ENCODE results near the gene GJC2.

The GJC2 gene

DNA sequence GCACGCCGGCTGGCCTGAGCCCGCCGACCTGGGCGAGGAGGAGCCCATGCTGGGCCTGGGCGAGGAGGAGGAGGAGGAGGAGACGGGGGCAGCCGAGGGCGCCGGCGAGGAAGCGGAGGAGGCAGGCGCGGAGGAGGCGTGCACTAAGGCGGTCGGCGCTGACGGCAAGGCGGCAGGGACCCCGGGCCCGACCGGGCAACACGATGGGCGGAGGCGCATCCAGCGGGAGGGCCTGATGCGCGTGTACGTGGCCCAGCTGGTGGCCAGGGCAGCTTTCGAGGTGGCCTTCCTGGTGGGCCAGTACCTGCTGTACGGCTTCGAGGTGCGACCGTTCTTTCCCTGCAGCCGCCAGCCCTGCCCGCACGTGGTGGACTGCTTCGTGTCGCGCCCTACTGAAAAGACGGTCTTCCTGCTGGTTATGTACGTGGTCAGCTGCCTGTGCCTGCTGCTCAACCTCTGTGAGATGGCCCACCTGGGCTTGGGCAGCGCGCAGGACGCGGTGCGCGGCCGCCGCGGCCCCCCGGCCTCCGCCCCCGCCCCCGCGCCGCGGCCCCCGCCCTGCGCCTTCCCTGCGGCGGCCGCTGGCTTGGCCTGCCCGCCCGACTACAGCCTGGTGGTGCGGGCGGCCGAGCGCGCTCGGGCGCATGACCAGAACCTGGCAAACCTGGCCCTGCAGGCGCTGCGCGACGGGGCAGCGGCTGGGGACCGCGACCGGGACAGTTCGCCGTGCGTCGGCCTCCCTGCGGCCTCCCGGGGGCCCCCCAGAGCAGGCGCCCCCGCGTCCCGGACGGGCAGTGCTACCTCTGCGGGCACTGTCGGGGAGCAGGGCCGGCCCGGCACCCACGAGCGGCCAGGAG lies 8.6 kb downstream of the GJC2 start:
- peak; percentile 67 for DNase-seq

DNA sequence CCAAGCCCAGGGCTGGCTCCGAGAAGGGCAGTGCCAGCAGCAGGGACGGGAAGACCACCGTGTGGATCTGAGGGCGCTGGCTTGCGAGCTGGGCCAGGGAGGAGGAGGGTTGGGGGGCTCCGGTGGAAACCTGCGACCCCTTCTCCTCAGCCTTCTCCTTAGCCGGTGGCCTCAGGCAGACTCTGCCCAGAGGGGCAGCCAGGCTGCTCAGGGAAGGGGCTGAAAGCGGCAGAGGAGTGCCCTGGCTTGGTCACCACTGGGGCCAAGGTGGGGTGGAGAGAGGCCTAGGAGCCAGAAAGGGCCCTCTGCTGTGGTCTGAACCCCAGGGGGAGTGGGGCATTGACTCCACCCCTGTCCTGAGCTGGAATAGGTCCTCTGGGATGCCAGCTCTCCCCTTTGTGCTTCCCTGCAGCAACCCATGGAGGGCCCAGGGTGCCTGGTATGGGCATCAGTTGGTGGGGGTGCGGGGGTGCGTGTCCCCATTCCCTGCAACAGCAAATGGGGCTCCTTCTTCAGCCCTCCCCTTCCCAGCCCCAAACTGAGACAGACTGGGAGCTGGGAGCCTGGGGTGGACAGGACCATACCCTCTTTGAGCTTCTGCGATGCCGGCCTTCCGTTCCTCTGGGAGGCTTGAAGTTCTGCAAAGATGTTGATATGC lies 9.4 kb downstream of the GJC2 start:
- no peak for DNase-seq

DNA sequence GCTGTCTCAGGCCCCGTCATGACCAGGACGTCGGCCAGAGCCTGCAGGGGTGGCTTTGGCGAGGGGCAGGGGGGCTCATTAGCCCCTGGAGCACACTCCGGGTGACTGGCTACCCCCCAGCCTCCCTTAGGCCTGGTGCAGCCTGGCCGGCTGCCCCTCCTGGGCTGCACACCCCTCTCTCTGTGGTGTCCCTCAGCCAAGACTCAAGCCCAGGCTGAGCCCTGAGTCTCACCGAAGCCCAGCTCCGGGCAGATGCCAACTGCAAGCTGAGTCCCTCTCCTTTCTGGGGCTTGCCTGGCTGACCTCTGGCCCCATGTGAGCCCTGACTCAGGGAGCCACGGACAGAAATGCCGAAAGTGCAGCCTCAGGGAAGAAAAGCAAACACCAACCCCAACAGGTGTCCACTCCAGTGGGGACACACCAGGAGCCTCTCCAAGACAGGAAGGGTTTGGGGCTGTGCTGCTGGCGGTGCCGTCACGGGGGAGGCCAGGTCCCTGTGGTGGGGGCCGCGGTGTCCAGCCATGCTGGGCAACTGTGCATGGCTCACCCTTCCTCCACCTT lies 10.6 kb downstream of the GJC2 start:
- DNase-seq, result no peak

DNA sequence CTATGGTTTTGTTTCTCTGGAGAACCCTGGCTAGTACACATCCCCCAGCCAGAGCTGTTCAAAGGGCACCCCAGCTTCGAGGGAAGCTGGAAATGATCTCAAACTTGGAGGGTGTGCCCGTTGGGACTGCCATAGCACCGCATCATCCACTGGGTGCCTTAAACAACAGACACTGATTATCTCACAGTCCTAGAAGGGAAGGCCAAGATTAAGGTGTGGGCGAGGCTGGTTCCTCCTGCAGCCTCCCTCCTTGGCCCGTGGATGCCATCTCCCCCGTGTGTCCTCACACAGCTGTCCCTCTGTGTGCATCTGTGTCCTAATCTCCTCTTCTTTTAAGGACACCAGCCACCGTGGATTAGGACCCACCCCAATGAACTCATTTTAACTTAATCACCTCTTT lies 11.6 kb downstream of the GJC2 start:
- peak; percentile 45 for DNase-seq

DNA sequence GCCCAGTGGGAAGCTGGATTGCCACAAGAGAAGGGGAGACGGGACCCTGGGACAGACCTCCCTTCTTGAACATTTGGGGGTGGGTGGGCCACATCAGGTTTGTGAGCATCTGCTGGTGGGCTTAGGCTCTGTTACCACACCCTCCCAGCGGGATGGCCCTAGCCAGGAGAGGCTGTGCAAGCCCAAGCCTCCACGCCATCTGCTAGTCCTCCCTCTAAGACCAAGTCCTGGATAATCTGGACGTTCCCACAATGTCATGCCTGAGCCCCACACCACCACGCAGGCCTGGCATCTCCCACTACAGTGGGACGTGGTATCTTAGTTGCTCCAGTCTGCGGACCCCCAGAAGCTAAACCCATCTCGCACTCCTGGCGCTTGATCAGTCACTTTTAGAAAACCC lies 12.1 kb downstream of the GJC2 start:
- peak; percentile 55 for DNase-seq

DNA sequence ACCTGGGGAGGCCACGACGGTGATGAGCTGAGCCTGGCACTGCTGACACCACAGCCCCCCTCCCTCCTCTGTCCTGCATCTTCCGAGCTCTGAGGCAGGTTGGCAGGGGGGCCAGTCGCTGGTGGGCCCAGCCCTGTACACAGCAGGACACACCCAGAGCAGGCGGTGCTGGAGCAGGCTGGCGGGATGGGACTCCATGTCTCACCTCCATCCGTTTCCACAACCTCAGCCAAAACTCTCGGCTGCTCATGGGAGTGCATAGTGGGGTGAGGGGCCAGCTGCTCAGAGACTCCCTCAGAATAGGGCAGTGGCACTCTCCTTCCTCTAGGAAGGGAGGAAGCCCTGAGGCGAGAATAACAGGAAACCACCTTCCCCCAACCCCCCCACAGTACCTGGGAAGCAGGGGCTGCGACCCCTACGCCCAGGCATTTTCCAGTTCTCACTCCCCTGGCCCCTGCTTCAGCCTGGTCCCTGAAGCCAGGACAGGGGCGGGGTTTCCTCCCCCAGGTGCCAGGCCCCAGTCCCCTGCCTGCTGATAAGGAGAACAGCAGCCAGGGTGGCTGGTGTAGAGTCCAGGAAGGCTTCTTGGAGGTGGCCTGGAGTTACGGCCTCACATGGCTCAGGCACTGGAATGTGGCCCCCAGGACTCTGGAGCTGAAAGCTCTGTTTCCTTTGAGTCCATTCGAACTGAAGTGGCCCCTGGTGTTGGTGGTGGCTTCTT lies 12.7 kb downstream of the GJC2 start:
- no peak for DNase-seq

DNA sequence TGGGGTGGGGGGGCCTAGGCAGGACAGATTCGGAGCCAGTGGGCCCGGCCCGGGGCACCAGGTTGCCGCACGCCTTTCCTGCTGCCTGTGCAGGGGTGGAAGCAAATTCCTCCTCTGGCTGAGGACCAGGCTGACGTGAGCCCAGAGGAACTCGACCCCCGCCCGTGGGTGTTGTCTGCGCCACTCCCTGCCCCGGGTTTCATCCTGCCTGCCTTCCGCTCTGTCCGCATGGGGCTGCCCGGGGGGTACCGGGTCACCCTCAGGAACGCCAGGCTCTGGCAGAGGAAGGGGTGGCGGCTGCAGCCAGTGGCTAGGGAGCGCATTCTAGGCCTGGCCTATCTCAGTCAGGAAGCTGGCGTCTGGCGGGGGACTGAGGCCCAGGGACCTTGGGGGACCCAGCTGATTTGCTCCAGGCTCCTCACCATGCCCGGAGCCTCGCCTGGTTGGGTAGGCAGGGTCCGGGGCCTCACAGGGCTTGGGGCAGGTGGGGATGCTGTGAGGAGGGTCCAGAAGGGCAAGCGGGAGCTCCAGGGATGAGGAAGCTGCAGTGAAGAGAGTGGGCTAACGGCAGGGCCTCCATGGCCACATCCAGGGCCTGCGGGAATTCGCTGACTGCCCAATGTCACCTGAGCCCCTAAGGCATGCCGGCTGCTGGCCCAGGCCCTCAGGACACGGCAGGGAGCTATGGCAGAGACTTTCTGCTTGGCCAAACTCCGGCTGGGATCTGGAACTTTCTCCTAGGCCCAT lies 13.4 kb downstream of the GJC2 start:
- no peak for DNase-seq

DNA sequence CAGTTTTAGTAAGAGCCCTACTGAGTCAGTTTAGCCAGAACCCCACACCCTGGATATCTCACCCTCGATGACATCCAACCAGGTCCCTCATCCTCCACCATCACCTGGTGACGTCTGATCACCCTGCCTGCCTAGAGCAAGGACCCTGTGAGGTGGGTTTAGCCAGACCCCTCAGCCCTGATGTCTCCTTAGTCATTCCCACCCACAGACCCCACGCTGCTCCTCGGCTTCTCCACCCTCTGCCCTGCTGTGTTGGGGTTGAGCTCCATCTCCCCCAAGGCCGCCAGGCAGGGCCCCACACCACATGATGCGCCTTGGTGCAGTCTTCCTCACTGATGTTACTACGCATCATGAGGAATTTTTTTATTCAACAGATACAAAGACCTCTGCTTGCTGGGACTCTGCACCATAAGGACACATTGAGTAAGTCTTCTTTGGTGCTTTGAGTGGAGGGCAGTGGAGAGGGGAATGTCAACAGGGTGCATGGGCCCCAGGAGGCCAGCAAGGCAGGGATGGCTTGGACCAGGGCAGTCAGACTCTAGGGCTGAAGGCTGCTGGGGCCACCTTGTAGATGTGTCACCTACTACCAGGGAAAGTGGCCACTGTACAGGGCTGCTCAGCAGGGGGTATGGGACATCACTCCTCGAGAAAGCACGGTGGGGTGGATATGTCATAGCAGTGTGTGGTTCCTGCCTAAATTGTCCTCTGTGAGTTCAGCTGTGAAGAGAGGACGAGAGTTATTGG lies 14.2 kb downstream of the GJC2 start:
- no peak for DNase-seq

DNA sequence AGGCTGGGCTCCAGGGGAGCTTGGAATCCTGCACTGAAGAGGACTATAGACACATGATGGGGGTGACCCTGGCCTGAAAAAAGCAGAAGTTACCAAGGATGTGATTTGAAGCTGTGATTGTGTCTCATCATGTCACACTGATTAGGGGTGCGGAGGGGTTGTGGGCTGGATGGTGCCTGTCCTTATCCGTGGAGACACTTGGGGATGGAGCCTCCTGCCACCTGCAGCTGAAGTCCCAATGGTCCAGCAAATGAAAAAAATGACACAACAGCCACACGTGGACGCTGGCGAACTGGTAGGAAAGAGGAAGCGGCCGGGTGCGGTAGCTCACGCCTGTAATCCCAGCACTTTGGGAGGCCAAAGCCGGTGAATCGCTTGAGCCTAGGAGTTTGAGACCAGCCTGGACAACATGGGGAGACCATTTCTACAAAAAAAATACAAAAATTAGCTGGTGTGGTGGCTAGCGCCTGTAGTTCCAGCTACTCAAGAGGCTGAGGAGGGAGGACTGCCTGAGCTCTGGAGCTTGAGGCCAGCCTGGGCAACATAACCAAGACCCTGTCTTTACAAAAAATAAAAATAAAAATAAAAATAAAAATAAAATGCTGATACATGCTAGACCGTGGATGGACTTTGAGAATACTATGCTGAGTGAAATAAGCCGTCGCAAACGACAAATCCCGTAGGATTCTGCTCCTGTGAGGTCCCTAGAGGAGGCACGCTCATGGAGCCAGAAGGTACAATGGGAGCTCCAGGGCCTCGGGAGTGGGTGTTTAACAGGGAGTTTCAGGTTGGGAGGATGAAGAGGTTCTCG lies 15.0 kb downstream of the GJC2 start:
- no peak for DNase-seq

DNA sequence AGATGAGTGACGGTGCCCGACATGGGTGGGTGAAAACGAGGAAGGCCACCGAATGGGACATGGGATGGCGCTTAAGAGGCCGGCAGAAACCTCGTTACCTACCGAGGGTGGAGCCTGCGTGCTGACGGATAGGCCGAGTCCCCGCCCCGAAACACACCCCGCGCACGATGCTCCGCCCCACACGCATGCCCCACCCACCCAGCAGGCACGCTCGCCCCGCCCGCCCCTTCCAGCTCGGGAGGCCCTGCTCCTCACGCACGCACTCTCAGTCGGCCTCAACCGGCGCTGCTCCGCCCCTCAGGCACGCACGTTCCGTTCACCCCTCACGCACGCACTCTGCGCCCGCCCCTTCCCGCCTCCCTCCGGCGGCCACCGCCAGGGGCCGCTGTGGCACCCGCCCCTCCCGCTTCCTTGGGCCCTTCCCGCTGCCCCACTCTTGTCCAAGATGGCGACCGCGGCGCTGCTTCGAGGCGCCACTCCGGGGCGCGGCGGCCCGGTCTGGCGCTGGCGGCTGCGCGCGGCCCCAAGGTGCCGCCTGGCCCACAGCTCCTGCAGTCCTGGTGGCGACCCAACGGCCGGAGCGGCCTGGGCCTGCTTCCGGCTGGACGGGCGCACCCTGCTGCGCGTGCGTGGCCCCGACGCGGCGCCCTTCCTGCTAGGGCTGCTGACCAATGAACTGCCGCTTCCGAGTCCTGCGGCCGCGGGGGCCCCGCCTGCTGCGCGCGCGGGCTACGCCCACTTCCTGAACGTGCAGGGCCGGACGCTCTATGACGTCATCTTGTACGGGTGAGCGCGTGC lies 15.8 kb downstream of the GJC2 start, which contains the start of gene IBA57:
Gene IBA57, plus strand, starts transcription at position 433 of the 798 bp plus-strand sequence. Its CDS starts 13 bp downstream, at position 446.
- peak; percentile 96 for DNase-seq

DNA sequence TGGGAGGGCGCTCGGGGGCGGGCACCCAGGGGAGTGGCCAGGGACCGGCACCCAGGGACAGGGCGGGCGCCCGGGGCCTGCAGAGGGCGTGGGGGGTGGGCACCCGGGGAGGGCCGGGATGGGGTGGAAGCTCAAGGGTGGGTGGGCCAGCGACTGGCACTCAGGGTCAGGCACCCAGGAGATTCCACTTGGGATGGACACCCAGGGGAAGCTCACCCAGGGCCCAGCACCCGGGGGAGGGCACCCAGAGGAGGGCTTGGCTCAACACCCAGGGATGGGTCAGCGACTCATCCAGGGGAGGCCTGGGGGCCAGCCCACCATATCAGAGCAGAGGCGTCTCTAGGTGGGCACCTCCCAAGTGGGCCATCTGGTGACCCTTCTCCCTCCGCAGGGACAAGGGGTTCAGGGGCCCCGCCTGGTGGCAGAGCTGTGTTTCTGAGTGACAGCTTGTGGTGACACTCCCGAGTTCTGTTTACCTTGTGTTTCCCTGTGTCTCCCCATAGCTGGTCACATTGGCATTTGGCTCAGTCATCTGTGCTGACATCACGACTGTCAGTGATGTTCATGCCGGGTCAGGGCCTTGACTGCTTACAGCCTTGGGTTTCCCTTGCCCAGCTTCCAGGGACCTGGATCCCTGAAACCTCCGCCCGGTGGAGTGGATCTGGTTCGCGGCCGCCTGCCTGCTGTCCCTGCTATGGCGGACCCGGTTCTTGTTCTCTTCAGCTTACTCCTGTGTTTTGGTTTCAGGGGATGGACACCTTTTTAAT lies 16.6 kb downstream of the GJC2 start:
- peak; percentile 79 for DNase-seq

DNA sequence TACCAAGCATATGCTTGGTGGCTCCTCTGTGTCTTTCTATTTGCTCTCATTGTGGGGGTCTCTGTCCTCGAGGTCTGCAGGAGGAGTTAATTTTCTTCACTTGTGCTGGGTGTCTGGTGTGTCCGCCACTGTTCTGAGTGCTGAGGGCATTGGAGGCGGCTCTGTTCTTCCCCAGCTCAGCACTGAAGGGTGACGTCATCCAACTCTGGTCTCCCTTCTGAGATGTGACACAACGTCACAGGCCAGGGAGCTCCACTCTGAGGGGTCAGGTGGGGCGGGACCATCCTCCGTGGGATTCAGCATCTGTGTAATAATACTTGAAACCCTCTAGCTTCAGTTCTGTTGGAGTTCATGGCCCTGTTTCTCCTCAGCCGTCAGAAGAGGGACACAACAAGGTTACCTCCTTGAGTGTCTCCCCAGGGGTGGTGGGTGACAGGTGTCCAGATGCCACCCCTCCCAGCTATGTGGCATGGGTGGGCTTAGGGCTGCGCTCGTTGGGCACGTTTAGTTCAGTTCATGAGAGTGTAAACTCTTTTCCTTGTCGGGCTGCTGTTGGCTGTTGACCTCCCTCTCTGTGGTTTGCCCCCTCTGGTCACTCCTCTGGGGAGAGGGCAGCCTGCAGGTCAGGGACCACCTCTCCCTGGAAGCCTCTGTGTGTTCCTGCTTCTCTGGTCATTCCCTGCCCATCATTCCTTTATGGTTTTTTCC lies 19.0 kb downstream of the GJC2 start:
- no peak for DNase-seq

DNA sequence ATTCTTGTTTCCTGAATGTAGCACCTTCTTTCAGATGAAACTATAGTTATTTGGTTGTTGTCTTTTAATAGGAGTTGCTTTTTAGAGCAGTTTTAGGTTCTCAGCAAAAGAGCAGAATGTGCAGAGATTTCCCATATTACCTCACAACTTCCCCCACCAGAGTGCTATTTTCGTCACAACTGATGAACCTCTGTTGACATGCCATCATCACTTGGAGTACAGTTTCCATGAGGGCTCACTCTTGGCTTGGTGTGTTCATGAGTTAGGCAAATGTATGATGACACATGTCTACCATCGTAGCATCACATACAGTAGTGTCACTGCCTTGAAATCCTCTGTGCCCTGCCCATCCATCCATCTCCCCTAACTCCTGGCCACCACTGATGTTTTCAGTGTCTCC lies 19.6 kb downstream of the GJC2 start:
- no peak for DNase-seq

DNA sequence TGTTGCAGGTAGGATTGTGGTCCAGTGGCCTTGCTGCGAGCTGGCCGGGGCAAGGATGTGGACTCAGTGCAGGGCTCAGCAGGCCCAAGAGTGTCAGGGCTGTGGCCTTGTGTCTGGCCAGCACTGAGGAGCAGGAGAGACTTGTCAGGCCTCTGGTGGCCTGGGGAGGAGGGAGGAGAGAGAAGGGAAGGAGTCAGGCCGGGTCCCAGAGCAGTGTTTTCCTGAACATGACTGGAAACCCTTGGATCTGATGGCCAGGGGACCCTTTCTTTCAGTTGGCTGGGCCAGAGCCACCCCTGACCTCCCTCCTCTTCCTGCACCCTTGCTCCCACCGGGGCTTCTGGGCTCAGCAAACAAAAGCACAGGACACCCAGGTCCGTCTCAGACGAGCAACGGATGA lies 20.9 kb downstream of the GJC2 start:
- no peak for DNase-seq

DNA sequence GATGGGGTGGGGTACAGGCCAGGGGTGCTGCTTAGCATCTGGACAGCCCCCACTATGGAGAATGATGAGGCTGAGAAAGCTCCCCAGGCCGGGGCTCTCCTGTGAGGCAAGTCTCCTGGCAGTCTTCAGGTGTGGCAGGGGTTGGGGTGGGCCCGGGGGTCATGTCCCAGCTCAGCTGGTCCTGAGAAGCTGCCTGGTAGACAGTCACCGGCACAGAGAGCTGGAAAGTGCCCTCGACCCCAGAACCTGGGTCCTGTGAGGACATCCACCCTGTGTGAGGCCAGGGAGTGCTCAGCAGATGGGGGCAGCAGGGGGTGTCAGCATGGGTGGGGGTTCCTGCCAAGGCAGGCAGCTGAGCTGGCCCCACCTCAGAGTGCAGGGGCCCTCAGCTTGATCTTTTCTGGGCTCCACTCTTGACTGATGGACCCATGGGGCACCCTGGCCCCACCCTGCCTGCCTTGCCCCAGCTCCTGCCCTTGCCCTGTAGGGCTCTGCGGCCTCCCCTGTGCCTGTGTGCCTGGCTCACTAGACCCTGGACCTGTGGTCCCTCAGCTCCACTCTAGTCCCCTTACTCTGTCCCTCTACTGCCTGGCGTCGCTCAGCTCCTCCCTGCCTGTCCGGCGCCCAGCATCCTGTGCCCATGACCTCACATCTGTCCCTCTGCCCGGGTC lies 21.6 kb downstream of the GJC2 start:
- DNase-seq, result no peak

DNA sequence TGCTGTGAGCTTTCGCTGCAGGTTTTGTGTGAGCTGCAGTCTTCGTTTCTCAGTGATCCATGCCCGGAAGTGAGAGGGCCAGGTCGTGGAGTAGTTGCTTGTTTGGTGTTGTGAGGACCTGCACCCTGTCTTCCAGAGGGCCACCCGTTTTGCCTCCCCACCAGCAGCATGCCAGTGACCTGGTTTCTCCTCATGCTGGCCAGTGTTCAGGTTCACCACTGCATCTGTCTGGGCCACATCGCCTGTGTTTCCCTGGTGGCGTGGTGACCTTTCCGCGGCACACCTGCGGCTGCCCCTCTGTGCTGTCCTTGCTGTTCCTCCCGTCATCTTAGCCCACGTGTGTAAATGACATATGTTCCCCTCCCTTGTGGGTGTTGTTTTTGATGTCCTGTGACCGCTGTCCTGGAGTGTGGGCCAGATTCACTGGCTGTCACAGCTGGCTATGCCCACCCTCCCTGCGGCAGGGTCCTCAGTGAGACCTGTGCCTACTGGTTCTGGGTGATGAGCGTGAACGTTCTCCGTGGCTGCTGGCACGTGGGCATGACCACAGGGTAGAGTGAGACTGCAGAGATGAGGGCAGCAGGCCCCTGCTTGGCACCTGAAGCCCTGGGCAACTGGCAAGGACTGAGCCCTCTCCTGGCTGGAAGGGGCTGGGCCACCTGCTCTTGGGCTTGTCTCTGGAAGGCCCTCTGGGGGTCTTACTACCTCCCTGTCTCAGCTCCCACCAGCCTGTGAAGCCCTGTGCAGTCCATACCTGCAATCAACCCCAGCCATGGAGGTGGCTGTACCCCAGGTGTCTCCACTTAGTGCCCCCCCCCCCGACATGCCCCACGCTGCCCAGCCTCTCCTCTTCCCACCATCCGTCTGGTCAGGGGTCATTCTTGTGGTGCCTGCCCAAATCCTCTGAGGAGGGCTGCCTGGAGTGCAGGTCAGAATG lies 23.1 kb downstream of the GJC2 start:
- DNase-seq, result no peak
